ENCODE data around the gene HOXA5.

HOXA5 gene

GRCh38 chr7:27094304-27095049 is 49.0 kb downstream of the HOXA5 start:
- no peaks in the 10 kb centered on the region for H4K20me1 ChIP-seq (ENCODE audit: insufficient read depth)
- H3K9ac ChIP-seq: no peak overlapping the region
- H3K4me3 ChIP-seq (IDR thresholded peaks at IDR 0.05; ENCODE audit: insufficient read depth, low read depth, low read length): no peak overlapping the region
- H3K27ac ChIP-seq: no peak overlapping the region
- peaks cover 7% of the 10 kb centered on the region for H3K4me1 ChIP-seq (ENCODE audit: low read depth, poor library complexity, severe bottlenecking)
- H3K4me2 ChIP-seq: peak overlapping the region; percentile 39; the same call in 1 of the 2 replicates
- H3K36me3 ChIP-seq (ENCODE audit: insufficient read depth): no peaks in the 10 kb centered on the region
- H2AFZ ChIP-seq (ENCODE audit: low read depth): no peak overlapping the region
- TF ChIP-seq CTCF (conservative IDR thresholded peaks at IDR 0.05; ENCODE audit: low read depth, low read length): no peak
- peaks cover 16% of the 10 kb centered on the region for H3K79me2 ChIP-seq (ENCODE audit: insufficient read depth, low read depth)
- no peaks in the 10 kb centered on the region for H3K27me3 ChIP-seq (ENCODE audit: insufficient read depth, low read depth)

- H3K4me2 ChIP-seq: no peak overlapping the region
- H4K20me1 ChIP-seq (ENCODE audit: insufficient read depth): no peaks in the 10 kb centered on the region
- H3K27me3 ChIP-seq (ENCODE audit: insufficient read depth, low read depth): no peaks in the 10 kb centered on the region
Observed at GRCh38 chr7:27093184-27093895, 50.1 kb downstream of the HOXA5 start.

GRCh38 chr7:27092819-27093110 is 50.7 kb downstream of the HOXA5 start:
- Histone ChIP-seq H3K36me3 (ENCODE audit: insufficient read depth) (no peaks in the 10 kb centered on the region), H3K27me3 (ENCODE audit: insufficient read depth, low read depth) (no peaks in the 10 kb centered on the region), H3K9ac (no peak overlapping the region), H3K4me1 (ENCODE audit: low read depth, poor library complexity, severe bottlenecking) (peaks cover 6% of the 10 kb centered on the region), H2AFZ (ENCODE audit: low read depth) (no peak overlapping the region), H3K4me2 (no peak overlapping the region), H3K79me2 (ENCODE audit: insufficient read depth, low read depth) (peaks cover 10% of the 10 kb centered on the region), H3K4me3 (IDR thresholded peaks at IDR 0.05; ENCODE audit: insufficient read depth, low read depth, low read length) (no peak overlapping the region), H3K27ac (no peak overlapping the region), H4K20me1 (ENCODE audit: insufficient read depth) (no peaks in the 10 kb centered on the region)
- TF ChIP-seq CTCF (conservative IDR thresholded peaks at IDR 0.05; ENCODE audit: low read depth, low read length): no peak

More at GRCh38 chr7:27093184-27093895, 50.1 kb downstream of the HOXA5 start:
- H3K4me1 ChIP-seq (ENCODE audit: low read depth, poor library complexity, severe bottlenecking): peaks cover 7% of the 10 kb centered on the region
- H3K36me3 ChIP-seq (ENCODE audit: insufficient read depth): no peaks in the 10 kb centered on the region
- no peak overlapping the region for H3K9ac ChIP-seq
- no peak overlapping the region for H2AFZ ChIP-seq (ENCODE audit: low read depth)
- no peak for TF ChIP-seq CTCF (conservative IDR thresholded peaks at IDR 0.05; ENCODE audit: low read depth, low read length)
- H3K79me2 ChIP-seq (ENCODE audit: insufficient read depth, low read depth): peaks cover 12% of the 10 kb centered on the region
- no peak overlapping the region for H3K4me3 ChIP-seq (IDR thresholded peaks at IDR 0.05; ENCODE audit: insufficient read depth, low read depth, low read length)
- H3K27ac ChIP-seq: no peak overlapping the region

GRCh38 chr7:27091941-27092818 is 51.3 kb downstream of the HOXA5 start:
- no peaks in the 10 kb centered on the region for H3K36me3 ChIP-seq (ENCODE audit: insufficient read depth)
- no peak for TF ChIP-seq CTCF (conservative IDR thresholded peaks at IDR 0.05; ENCODE audit: low read depth, low read length)
- no peaks in the 10 kb centered on the region for H3K4me1 ChIP-seq (ENCODE audit: low read depth, poor library complexity, severe bottlenecking)
- H2AFZ ChIP-seq (ENCODE audit: low read depth): no peak overlapping the region
- H3K9ac ChIP-seq: no peak overlapping the region
- H3K27ac ChIP-seq: no peak overlapping the region
- H3K4me2 ChIP-seq: no peak overlapping the region
- no peaks in the 10 kb centered on the region for H3K27me3 ChIP-seq (ENCODE audit: insufficient read depth, low read depth)
- no peak overlapping the region for H3K4me3 ChIP-seq (IDR thresholded peaks at IDR 0.05; ENCODE audit: insufficient read depth, low read depth, low read length)
- H3K79me2 ChIP-seq (ENCODE audit: insufficient read depth, low read depth): peaks cover 4% of the 10 kb centered on the region
- H4K20me1 ChIP-seq (ENCODE audit: insufficient read depth): no peaks in the 10 kb centered on the region

Measured in KMS-11 (cell line).